Erythroblast (primary cell): Measurements from ENCODE around the gene HNF1A.

Experiments
- DNase-seq, 2 experiments: peaks; one replicate each; lab custom pipeline; 2025; lab: John Stamatoyannopoulos, UW
- GATA1 ChIP-seq: IDR thresholded peaks from 2 replicates; pipeline ENCODE4 v1.6.1; 2011; ENCODE audit warnings: low read depth, mild to moderate bottlenecking, control low read depth, low read length, moderate library complexity
- POLR2A ChIP-seq: IDR thresholded peaks from 2 replicates; pipeline ENCODE4 v1.6.1; 2011; ENCODE audit warnings: mild to moderate bottlenecking, low read length

Gene HNF1A, protein sequence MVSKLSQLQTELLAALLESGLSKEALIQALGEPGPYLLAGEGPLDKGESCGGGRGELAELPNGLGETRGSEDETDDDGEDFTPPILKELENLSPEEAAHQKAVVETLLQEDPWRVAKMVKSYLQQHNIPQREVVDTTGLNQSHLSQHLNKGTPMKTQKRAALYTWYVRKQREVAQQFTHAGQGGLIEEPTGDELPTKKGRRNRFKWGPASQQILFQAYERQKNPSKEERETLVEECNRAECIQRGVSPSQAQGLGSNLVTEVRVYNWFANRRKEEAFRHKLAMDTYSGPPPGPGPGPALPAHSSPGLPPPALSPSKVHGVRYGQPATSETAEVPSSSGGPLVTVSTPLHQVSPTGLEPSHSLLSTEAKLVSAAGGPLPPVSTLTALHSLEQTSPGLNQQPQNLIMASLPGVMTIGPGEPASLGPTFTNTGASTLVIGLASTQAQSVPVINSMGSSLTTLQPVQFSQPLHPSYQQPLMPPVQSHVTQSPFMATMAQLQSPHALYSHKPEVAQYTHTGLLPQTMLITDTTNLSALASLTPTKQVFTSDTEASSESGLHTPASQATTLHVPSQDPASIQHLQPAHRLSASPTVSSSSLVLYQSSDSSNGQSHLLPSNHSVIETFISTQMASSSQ

DNA sequence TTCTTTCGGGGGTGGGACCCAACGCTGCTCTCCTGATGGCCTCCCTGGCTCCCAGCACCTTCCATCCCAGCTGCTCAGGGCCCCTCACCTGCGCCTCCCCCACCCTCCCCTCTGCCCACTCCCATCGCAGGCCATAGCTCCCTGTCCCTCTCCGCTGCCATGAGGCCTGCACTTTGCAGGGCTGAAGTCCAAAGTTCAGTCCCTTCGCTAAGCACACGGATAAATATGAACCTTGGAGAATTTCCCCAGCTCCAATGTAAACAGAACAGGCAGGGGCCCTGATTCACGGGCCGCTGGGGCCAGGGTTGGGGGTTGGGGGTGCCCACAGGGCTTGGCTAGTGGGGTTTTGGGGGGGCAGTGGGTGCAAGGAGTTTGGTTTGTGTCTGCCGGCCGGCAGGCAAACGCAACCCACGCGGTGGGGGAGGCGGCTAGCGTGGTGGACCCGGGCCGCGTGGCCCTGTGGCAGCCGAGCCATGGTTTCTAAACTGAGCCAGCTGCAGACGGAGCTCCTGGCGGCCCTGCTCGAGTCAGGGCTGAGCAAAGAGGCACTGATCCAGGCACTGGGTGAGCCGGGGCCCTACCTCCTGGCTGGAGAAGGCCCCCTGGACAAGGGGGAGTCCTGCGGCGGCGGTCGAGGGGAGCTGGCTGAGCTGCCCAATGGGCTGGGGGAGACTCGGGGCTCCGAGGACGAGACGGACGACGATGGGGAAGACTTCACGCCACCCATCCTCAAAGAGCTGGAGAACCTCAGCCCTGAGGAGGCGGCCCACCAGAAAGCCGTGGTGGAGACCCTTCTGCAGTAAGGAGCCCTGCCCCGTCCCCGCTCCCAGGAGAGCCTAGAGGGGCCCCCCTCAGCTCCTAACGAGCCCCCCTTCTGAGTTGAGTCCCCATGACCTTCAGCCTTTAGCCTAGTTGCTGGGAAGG, at the start of gene HNF1A:
TSS of gene HNF1A (plus strand) at position 248 of the 924 bp plus-strand sequence. CDS start at position 474, 226 bp downstream.
- TF ChIP-seq GATA1 (no peak), POLR2A (no peak)
- DNase-seq: no peak

DNA sequence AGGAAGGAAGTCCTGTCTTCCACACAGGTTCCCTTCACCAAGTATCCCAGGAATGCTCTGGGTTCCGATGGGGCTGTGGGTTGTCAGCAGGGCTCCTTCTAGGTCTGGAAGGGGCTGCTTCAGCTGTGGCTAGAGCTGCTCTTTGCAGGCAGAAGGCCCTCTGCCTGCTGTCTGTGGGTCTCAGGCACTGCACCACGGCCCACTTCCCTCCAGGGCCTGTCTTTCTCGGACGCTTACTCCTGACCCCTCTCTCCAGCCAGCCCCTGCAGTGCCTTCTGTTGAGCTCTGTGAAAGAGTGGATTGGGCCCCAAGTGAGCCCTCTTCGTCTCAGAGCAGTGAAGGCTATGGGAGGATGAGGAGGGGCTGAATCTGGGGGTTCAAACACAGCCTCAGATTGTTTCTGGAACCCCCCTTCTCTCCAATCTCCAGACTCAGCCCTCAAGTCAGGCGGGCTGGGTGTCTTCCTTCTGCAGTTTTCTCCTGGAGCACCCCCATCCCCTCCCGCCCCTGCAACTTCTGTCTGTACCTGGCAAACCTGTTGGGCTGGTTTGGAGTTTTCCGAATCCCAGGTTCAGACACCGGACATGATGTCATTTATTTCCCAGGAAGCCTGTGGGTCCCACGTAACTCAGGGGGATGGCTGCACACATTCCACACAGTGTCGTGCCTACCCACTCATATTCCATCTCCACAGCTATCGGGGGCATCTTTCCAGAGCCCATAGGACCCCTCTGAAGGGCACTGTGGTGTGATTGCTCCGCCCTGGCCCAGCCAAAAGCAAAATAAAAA, 49.3 kb upstream of the HNF1A start:
- DNase-seq: no peak

DNA sequence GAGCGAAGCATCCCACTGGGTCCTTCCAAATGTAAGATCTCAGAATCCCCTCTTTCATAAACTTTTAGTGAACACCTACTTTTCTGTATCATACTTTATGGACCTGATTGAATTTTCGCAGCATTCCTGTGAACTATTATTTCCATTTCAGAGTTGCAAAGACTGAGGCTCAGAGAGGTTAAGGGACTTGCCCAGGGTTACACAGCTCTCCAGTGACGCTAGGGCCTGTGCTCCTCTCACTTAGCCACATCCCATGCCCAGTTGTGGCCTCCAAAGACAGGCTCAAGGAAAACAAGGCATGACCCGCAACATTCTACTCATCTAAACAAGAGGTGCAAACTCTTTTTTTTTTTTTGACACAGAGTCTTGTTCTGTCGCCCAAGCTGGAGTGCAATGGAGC, 48.3 kb upstream of the HNF1A start:
- TF ChIP-seq GATA1 (no peak), POLR2A (no peak)
- DNase-seq: no peak

More for the DNA sequence above, 49.3 kb upstream of the HNF1A start:
- TF ChIP-seq GATA1 (no peak), POLR2A (no peak)

DNA sequence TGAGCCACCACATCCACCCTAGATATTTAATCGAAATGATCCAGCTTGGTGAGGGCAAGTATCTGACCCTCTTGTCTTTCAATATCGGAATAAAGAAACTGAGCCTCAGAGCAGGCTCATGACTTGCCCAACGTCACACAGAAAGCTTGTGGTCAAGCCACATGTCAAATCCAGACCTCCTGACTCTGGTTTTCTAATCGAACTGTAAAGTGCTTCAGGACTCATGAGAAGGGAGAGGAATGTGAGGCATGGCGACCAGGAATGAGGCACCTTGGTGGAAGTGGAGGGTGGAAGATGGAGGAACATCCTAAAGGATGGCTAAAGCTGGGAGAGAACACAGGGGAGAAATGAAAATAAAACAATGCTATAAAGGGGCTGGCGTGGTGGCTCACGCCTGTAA, 46.3 kb upstream of the HNF1A start:
- TF ChIP-seq GATA1: no peak
- TF ChIP-seq POLR2A: no peak
- DNase-seq: no peak

DNA sequence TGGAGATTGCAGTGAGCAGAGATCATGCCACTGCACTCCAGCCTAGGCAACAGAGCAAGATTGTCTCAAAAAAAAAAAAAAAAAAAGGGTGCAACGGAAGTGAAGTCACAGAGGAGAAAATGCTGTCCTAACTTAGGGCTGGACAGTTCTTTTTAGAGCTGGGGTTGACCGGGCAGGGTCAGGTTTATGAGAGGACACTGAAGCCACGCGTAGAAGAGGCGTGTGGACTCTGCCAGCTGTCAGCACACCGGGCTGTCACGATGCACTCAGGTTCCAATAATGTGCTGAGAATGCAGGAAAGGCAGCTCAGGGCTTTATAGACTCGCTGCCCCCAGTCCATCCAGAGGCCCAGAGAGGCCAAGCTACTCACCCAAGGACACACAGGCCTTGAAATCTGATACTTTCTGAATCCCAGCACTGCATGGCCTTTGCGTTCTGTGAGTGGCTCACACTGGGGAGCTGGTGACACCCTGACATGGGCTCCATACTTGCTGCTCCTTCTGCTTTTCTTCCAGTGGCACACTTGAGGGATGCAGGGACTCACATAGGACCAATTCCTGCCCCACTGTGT, 45.3 kb upstream of the HNF1A start:
- DNase-seq: no peak
- no peak for TF ChIP-seq POLR2A
- TF ChIP-seq GATA1: no peak

DNA sequence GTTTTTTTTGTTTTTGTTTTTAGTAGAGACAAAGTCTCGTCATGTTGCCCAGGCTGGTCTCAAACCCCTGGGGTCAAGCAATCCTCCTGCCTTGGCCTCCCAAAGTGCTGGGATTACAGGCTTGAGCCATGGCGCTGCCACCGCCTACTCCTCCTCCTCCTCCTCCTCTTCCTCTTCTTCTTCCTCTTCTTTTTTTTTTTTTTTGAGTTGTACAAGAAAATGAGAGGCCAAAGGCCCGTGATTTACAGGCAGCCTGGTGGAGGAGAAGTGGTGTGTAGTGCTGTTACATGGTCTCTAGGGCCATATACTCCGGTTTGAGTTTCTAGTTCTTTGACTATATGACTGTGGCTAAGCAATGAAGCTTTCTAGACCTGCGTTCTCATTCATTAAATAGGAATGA, 44.6 kb upstream of the HNF1A start:
- DNase-seq: no peak
- TF ChIP-seq GATA1 (no peak), POLR2A (no peak)

DNA sequence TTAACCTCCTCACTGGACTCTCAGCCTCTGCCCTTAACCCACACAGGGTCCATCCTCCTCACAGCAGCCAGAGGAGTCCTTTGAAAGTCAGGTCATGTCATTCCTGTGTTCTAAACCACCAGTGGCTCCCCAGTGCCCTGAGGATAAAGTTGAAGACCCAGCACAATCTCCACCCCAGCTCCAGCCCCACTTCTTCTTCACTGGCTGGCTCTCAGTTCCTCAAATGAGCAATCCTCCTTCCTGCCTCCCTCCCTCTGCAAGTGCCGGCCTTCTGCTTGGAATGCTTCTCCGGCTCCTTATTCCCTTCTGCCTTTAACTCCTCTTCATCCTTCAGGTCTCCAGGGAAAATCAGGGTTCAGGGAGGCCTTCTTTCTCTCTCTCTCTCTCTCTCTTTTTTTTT, 42.1 kb upstream of the HNF1A start:
- DNase-seq: no peak
- no peak for TF ChIP-seq POLR2A
- no peak for TF ChIP-seq GATA1

DNA sequence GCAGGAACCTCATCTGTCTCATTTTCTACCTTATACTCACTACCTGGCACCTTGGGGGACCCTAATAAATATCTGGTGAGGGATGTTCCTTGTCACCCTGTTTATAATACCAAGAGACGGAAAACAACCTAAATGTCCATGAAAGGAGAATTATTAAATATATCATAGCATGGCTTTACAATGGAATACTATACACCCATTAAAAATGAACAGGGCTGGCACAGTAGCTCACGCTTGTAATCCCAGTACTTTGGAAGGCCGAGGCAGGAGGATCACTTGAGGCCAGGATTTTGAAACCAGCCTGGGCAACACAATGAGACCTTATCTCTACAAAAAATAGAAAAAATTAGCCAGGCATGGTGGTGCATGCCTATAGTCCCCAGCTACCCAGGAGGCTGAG, 39.8 kb upstream of the HNF1A start:
- DNase-seq: no peak
- no peak for TF ChIP-seq GATA1
- TF ChIP-seq POLR2A: no peak

DNA sequence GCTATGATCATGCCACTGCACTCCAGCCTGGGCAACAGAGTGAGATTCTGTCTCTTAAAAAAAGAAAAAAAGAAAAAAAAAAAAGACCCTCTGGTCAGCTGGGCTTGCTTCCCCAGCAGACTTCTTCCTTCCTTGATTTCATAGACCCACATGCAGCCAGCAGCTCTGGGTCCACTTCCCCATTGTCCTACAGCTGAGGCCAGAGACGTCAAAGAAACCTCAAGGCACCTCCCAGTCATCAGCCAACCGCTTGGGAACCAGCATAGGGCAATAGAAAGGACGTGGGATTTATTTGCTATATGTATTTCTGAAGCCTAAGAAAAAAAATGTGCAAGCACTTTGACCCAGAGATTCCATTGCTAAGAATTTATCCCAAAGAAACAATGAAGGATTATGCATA, 38.8 kb upstream of the HNF1A start:
- DNase-seq: no peak
- no peak for TF ChIP-seq GATA1
- no peak for TF ChIP-seq POLR2A

DNA sequence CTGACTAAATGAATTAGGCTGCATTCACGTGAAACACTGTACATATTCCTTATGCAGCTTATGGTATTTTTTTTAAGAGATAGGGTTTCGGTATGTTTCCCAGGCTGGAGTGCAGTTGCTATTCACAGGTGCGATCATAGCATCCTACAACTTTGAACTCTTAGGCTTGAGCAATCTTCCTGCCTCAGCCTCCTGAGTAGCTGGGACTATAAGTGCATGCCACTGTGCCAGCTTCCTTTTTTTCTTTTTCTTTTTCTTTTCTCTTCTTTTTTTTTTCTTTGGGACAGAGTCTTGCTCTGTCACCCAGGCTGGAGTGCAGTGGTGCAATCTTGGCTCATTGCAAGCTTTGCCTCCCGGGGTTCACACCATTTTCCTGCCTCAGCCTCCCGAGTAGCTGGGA, 38.3 kb upstream of the HNF1A start:
- no peak for TF ChIP-seq POLR2A
- no peak for TF ChIP-seq GATA1
- no peak for DNase-seq

DNA sequence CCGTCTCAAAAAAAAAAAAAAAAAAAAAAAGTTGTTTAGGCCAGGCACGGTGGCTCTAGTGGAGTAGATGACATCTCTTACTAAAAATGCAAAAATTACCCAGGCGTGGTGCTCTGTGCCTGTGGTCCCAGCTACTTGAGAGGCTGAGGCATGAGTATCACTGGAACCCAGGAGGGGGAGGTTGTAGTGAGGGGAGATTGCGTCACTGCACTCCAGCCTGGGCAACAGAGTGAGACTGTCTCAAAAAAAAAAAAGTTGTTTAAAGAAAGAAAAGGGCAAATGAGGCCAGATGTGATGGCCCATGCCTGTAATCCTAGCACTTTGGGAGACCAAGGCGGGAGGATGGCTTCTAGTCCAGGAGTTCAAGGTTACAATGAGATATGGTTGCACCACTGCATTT, 37.5 kb upstream of the HNF1A start:
- no peak for DNase-seq
- no peak for TF ChIP-seq POLR2A

DNA sequence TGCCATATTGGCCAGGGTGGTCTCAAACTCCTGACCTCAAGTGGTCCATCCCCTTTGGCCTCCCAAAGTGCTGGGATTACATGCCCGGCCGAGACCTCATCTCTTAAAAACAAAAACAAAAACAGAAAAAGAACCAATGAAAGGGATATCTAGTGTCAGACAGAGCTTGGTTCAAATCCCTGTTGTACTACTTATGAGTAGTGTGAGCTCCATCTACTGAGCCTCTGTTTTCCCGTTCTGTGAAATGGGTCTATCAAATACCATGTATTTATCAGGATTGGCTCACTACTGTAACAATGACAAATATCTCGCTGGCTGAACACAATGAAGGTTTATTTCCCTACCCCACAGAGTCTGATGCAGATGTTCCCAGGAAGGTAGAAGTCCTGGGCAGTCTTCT, 36.9 kb upstream of the HNF1A start:
- DNase-seq: no peak
- TF ChIP-seq GATA1 (no peak), POLR2A (no peak)
